GM18517 (cell line): ENCODE results near the gene PEA15.

ENCODE experiments used
- ATAC-seq: cut with Tn5 transposase; IDR thresholded peaks from one replicate; pipeline ENCODE4 v1.9.1; 2021; ENCODE audit warnings: mild to moderate bottlenecking, moderate library complexity; ENCODE audit not compliant: unreplicated experiment

Gene PEA15, protein sequence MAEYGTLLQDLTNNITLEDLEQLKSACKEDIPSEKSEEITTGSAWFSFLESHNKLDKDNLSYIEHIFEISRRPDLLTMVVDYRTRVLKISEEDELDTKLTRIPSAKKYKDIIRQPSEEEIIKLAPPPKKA

GRCh38 chr1:160205242-160206035 is at the start of gene PEA15:
Gene PEA15 (plus strand): TSS chr1:160205384. CDS start chr1:160211545, 6,161 bp downstream.
- peak; percentile 31 for ATAC-seq

GRCh38 chr1:160156361-160156760 is 48.8 kb upstream of the PEA15 start:
- ATAC-seq: no peak

- no peak for ATAC-seq
These were observed 48.0 kb upstream of the PEA15 start for GRCh38 chr1:160157174-160157573.

DNA sequence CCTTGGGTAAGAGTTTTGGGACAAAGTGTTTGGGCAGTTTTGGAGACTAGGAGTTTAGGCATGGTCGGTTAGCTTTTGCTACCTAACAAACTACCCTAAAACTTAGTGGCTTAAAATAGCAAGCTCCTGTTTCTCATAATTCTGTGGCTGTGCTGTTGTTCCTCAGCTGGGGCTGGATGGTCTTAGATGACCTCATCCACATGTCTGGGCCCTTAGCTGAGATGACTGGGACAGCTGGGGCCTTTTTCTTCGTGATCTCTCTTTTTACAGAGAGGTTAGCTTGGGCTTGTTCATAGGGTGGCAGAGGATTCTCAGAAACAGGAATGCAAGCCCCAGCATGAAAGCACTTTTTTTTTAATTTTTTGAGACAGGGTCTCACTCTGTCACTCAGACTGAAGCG is 47.2 kb upstream of the PEA15 start:
- no peak for ATAC-seq

GRCh38 chr1:160158534-160158933 is 46.6 kb upstream of the PEA15 start:
- ATAC-seq: no peak

DNA sequence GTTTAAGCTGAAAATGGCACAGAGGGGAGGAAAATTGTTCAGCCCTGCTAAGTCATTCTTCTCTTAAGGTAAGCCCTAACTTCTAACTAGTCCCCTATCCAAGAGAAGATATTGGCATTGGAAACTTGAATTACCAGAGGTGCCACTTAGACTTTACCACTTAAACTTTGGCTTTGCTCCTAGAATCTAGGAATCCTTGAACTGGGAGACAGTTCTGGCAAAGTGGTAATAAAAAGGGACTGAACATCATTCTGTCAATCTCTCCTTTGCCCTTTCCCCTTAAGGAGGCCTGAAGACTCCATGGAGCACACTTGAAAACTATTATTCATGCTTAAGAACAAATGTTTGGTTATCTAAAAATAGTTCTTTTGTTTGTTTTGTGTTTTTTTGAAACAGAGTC is 45.3 kb upstream of the PEA15 start:
- ATAC-seq: no peak

- ATAC-seq: no peak
These were observed 43.0 kb upstream of the PEA15 start for GRCh38 chr1:160161965-160162705.

GRCh38 chr1:160162931-160163330 is 42.3 kb upstream of the PEA15 start:
- no peak for ATAC-seq

- ATAC-seq: no peak
These were observed 41.6 kb upstream of the PEA15 start for GRCh38 chr1:160163615-160164014.

DNA sequence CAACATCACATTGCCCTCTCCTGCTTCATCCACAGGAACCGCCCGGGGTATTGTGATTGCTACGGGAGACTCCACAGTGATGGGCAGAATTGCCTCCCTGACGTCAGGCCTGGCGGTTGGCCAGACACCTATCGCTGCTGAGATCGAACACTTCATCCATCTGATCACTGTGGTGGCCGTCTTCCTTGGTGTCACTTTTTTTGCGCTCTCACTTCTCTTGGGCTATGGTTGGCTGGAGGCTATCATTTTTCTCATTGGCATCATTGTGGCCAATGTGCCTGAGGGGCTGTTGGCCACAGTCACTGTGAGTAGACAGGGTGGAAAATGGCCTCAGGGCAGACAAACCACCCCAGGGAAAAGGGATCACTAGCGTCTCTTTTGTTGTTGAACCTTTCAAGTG is 41.1 kb upstream of the PEA15 start:
- no peak for ATAC-seq

GRCh38 chr1:160166166-160166868 is 38.9 kb upstream of the PEA15 start:
- no peak for ATAC-seq

DNA sequence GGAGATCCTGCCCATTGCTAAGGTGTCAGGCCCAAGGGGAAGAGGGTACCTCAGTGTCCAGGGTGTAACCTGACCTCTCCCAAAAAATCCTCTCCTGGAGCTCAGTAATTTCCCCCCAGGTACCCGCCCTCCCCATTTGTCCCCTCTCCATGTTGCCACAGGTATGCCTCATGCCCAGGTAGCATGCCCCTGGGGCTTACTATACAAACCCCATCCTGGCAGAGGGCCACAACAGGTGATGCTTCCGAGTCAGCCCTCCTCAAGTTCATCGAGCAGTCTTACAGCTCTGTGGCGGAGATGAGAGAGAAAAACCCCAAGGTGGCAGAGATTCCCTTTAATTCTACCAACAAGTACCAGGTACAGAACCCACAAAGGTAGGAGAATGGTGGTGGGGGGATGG is 38.1 kb upstream of the PEA15 start:
- ATAC-seq: no peak

- no peak for ATAC-seq
These were observed 37.6 kb upstream of the PEA15 start for GRCh38 chr1:160167580-160167979.

GRCh38 chr1:160168016-160168415 is 37.2 kb upstream of the PEA15 start:
- ATAC-seq: no peak

- no peak for ATAC-seq
These were observed 36.4 kb upstream of the PEA15 start for GRCh38 chr1:160168609-160169369.

DNA sequence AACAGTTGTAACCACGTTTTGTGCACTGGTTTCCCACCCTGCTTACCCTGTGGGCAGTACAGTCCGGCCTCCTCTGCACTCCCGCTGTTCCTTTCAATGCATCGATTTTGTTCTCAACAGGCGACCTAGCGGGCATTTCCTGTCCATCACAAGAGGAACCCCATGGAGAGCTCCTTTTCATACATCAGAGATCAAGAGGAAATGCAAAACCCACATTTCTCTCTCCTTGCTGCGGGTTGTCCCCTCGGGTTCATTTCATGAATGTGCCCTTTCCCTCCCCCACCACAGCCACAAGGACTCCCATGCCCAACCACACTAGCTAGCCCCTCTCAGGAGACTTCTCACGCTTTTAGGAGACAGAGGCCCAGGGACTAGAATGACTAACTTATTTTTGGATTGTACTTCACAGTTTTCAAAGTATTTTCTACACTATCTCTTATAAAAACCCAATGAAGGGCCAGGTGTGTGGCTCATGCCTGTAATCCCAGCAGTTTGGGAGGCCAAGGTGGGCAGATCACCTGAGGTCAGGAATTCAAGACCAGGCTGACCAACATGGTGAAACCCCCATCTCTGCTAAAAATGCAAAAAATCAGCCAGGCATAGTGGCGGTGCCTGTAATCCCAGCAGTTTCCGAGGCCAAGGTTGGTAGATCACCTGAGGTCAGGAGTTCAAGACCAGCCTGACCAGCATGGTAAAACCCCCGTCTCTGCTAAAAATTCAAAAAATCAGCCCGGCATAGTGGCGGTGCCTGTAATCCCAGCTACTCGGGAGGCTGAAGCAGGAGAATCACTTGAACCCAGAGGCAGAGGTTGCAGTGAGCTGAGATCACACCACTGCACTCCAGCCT is 35.4 kb upstream of the PEA15 start:
- ATAC-seq: no peak

DNA sequence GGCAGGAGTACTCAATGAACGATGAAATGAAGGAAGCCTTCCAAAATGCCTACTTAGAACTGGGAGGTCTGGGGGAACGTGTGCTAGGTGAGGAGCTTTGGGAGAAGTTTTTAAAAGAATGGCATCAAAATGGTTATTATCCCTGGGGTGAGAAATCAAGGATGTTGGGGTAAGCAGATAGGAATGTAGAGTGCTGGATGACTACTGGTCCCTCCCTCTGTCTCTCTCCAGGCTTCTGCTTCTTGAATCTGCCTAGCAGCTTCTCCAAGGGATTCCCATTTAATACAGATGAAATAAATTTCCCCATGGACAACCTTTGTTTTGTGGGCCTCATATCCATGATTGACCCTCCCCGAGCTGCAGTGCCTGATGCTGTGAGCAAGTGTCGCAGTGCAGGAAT is 33.8 kb upstream of the PEA15 start:
- no peak for ATAC-seq

- ATAC-seq: no peak
These were observed 33.2 kb upstream of the PEA15 start for GRCh38 chr1:160171980-160172379.

DNA sequence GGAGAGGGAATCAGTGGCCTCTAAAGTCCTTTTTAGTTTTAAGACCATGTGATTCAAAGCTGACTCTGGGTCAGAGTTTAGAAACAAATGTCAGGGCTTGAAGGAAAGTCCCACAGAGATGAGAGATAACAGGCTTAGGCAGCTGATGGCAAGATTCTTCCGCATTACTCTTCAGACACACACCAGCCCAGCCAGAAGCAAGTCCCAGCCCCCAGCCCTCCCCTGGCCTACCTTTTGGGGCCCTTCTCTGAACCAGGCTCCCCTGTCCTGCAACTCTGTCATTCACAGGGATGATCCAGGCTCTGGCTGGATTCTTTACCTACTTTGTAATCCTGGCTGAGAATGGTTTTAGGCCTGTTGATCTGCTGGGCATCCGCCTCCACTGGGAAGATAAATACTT is 28.0 kb upstream of the PEA15 start:
- ATAC-seq: no peak

- ATAC-seq: no peak
These were observed 27.5 kb upstream of the PEA15 start for GRCh38 chr1:160177667-160178066.
